LNCaP clone FGC (cell line): ENCODE results near the gene MYO5A.
"Not testable (repeated sequence)": the region's sequence is repeated elsewhere in the genome, so short reads cannot be mapped to it uniquely, and the experiment has no call there.

Experiments
- DNase-seq: peaks from one replicate; pipeline ENCODE4 v3.0.0-alpha.2; 2011; ENCODE audit warnings: low read depth
- H3K4me3 ChIP-seq: 2 replicates; pipeline ENCODE4 v1.5.1; 2011; ENCODE audit warnings: mild to moderate bottlenecking, low read depth, low read length, control low read depth
- TF ChIP-seq, protein P1 (sequence below): IDR thresholded peaks from 2 replicates; pipeline ENCODE4 v1.5.1; 2012; ENCODE audit warnings: mild to moderate bottlenecking; ENCODE audit not compliant: control insufficient read depth, insufficient read depth; ENCODE audit errors: extremely low read depth

Gene MYO5A

GRCh38 chr15:52419494-52419893 is 109.2 kb downstream of the MYO5A start:
- DNase-seq, result no peak
- H3K4me3 ChIP-seq, result no peak overlapping the region
- TF ChIP-seq, protein P1, sequence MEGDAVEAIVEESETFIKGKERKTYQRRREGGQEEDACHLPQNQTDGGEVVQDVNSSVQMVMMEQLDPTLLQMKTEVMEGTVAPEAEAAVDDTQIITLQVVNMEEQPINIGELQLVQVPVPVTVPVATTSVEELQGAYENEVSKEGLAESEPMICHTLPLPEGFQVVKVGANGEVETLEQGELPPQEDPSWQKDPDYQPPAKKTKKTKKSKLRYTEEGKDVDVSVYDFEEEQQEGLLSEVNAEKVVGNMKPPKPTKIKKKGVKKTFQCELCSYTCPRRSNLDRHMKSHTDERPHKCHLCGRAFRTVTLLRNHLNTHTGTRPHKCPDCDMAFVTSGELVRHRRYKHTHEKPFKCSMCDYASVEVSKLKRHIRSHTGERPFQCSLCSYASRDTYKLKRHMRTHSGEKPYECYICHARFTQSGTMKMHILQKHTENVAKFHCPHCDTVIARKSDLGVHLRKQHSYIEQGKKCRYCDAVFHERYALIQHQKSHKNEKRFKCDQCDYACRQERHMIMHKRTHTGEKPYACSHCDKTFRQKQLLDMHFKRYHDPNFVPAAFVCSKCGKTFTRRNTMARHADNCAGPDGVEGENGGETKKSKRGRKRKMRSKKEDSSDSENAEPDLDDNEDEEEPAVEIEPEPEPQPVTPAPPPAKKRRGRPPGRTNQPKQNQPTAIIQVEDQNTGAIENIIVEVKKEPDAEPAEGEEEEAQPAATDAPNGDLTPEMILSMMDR, result no peak

- TF ChIP-seq, protein P1, result no peak
- no peak for DNase-seq
- no peak overlapping the region for H3K4me3 ChIP-seq
These were observed 110.7 kb downstream of the MYO5A start for GRCh38 chr15:52417957-52418356.

GRCh38 chr15:52417521-52417920 is 111.2 kb downstream of the MYO5A start:
- no peak for DNase-seq
- TF ChIP-seq, protein P1, result no peak
- H3K4me3 ChIP-seq, result no peak overlapping the region

- not testable (repeated sequence) for DNase-seq, H3K4me3 ChIP-seq
These were observed 112.1 kb downstream of the MYO5A start for GRCh38 chr15:52416566-52416965.

DNA sequence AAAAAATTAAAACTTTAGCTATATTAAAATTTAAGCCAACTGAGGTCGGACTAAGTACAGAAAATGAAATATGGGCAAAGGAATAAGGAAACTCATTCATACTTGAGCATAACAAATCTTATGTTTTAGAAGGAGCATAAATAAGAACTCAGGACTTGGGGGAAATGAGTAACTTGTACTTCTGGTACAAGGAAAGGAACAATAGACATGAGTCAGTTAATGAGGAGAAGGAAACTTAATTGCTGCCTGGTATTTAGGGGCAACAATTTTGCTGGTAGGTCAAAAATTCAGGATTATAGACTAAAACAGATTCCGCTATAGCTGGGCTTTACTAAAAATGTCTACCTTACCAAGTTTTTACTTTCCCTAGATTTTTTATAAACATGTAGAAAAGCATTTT is 113.1 kb downstream of the MYO5A start:
- H3K4me3 ChIP-seq, result no peak overlapping the region
- no peak for DNase-seq
- TF ChIP-seq, protein P1, result no peak

DNA sequence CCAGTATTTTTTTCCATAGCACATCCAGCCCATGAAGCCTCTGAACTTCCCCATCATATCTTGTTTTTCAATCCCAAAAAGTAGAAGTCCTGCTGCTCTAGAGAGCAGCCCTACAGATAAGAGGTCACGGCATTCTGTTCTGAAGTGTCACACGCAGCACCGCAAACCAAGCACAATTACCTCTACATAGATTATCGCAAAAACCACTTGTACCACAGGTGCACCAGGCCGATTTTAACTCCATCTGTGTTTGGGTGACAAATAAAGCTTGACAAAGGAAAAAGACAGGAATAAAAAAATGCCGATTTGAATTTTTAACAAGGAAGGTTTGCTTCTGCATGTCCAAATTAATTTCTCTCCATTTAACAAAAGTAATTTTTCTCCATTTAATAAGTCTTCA is 113.7 kb downstream of the MYO5A start:
- no peak overlapping the region for H3K4me3 ChIP-seq
- TF ChIP-seq, protein P1, result no peak
- DNase-seq, result no peak

DNA sequence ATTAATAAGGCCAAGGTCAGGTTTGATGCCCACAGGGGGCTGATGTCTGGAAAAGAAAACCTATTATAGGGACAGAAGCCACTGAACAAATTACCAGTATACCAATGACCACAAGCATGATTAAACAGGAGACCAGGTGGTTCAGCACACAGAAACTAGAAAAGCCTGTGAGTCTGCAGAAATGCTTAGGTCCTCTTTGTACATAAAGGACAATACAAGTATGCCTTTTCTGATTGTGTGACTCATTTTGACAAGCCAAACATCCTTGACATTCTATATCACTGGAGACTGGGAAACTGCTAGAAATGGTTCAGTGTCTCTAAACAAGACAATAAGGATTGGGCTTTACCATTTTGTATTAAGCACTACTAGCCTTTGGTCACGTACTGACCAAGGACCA is 119.9 kb downstream of the MYO5A start:
- TF ChIP-seq, protein P1, result no peak
- no peak overlapping the region for H3K4me3 ChIP-seq
- DNase-seq, result no peak
